GM10248 (cell line): ENCODE data around the gene MGRN1.

Source experiments
- CTCF ChIA-PET: fragments of 300-600 bp; sonication (Branson Sonifier 250); formaldehyde crosslinking; extraction: SDS; loops from one replicate; lab custom pipeline; 2021; ENCODE audit warnings: antibody characterized with exemption; lab: Yijun Ruan, JAX
- POLR2A ChIA-PET: fragments of 350-650 bp; sonication (Branson Sonifier 250); formaldehyde crosslinking; extraction: SDS; loops from one replicate; lab custom pipeline; 2020; ENCODE audit warnings: antibody characterized with exemption; lab: Yijun Ruan, JAX
- DNase-seq: peaks from one replicate; pipeline ENCODE4 v3.0.0; 2012; ENCODE audit errors: extremely low spot score
- TF ChIP-seq, protein P1 (sequence below): IDR thresholded peaks from 2 replicates; pipeline ENCODE4 v1.5.1; 2012; ENCODE audit warnings: mild to moderate bottlenecking, low read depth; ENCODE audit errors: extremely low read depth, missing control alignments, control extremely low read depth

The MGRN1 gene

DNA sequence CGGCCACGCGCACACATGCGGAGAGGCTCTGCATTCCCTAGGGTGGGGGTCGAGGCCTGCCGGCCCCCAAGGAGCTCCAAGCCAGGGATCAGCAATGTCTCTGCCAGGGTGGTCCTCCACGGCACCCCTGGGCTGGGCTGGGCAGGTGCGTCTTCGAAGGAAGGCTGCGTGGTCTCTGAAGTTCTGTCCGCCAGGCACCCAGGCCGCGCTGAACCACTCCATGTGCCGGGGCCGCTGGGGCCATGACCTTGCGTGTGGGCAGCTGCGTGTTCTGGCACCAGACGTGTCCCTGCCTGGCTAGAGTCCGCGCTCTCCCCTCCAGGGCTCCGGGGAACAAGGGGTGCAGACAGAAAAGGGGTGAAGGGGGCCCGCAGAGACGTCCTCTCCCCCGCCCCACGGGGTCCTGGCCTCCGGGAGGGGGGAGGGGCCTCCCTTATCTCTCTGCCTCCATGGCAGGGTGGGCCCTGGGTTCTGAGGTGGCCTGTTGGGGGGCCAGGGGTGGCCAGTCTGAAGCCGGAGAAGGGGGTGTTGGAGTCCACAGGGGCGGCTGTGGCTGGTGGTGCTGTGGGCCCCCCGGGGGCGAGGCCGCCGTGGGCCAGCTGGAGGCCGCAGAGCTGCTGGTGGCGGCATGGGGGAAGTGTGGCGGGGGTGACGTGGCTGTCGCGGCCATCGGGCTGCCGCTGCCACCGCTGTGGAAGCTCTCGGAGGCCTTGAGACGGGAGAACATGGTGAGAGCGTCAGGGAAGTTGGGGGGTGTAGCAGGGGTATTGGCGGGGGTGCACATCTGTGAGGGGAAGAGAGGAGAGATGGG lies 15.2 kb upstream of the MGRN1 start:
- CTCF ChIA-PET, result interaction anchor here (8.7 kb wide), 1 partner anchor 16 kb away, joined by 60 read pairs; the partner anchor contains the start of gene MGRN1

DNA sequence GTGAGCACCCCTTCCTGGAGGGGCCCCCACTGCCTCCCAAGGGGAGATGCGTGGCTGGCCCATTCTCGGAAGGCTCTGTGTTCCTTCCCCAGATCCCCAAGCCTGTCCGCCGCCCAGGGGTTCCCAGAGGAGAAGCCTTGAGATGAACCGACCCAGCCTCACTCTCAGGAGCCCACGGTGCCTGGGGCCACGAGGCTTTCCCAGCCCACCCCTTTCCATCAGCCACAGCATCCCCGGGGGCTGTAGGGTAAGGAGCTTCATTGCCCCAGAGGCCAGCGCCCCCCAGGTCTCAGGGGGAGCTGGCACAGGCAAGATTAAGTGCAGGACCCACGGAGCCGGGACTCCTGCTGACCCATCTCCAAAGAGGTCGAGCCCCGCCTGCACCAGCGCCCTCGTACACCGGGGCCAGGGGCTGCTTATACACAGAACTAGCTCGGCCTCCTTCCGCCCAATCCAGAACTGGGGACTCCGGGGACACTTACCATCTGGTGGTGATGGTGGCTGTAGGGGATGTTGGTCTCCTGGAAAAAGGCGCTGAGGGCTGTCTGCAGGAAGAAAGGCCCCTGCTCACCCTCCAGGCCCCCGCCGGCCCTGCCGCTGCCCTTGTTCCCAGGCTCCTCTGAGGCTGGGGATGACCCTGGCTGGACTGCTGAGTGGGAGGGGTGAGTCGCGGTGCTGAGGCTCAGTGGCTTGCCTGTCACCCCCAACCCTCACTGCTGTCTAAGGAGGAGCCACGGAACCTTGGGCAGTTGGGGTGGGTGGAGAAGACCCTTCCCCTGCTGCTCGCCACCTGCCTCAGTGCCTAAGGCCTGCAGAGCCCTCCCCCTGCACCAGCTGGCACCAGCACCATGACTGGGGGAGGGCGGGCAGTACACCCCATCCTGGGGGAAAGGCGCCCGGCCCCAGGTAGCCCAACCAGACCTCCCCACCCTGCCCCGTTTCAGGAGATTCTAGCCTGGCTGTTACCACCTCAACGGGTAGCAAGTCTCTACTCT lies 14.3 kb upstream of the MGRN1 start:
- ChIA-PET POLR2A (no interaction called here), CTCF (interaction anchor here (8.7 kb wide), 1 partner anchor 15 kb away, joined by 60 read pairs; the partner anchor contains the start of gene MGRN1)
- no peak for DNase-seq
- TF ChIP-seq, protein P1, sequence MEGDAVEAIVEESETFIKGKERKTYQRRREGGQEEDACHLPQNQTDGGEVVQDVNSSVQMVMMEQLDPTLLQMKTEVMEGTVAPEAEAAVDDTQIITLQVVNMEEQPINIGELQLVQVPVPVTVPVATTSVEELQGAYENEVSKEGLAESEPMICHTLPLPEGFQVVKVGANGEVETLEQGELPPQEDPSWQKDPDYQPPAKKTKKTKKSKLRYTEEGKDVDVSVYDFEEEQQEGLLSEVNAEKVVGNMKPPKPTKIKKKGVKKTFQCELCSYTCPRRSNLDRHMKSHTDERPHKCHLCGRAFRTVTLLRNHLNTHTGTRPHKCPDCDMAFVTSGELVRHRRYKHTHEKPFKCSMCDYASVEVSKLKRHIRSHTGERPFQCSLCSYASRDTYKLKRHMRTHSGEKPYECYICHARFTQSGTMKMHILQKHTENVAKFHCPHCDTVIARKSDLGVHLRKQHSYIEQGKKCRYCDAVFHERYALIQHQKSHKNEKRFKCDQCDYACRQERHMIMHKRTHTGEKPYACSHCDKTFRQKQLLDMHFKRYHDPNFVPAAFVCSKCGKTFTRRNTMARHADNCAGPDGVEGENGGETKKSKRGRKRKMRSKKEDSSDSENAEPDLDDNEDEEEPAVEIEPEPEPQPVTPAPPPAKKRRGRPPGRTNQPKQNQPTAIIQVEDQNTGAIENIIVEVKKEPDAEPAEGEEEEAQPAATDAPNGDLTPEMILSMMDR, result no peak

More for the DNA sequence above, 15.2 kb upstream of the MGRN1 start:
- POLR2A ChIA-PET, result no interaction called here
- TF ChIP-seq, protein P1, result no peak
- DNase-seq, result no peak

DNA sequence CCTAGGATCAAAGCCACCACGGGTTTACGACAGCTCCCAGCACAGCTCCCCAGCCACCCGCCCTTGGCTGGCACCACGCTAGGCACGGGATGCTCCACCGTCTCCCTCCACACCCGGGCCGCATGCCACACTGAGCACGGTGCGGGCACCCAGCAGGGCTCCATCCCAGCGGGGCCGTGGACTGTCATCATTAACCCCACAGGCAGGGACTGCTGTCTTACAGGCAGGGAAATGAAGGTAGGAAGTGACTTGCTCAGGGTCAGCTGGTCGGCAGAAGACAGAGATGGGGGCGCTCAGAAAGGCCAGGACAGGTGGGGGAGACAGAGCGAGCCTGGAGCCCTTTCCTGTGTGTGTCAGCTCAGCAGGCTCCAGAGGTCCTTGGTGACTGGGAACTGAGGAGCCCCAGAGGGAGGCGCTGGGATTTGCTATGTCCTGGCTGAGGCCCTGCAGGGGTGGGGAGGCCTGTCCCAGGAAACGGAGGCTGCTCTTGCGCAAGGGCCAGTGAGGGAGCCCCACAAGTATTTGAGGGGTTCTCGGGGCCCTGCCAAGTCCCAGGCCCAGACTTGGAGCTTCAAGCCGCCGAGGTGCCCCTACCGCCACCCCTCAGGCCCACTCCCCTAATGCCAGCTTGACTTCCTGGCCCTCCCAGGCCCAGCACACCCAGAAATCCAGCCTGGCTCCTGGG lies 13.1 kb upstream of the MGRN1 start:
- ChIA-PET CTCF (interaction anchor here (8.7 kb wide), 1 partner anchor 14 kb away, joined by 60 read pairs; the partner anchor contains the start of gene MGRN1), POLR2A (interaction anchor here (0.5 kb wide), 1 partner anchor 197 kb away, joined by 3 read pairs; no protein-coding TSS in a partner anchor)
- DNase-seq, result no peak
- TF ChIP-seq, protein P1, result no peak

DNA sequence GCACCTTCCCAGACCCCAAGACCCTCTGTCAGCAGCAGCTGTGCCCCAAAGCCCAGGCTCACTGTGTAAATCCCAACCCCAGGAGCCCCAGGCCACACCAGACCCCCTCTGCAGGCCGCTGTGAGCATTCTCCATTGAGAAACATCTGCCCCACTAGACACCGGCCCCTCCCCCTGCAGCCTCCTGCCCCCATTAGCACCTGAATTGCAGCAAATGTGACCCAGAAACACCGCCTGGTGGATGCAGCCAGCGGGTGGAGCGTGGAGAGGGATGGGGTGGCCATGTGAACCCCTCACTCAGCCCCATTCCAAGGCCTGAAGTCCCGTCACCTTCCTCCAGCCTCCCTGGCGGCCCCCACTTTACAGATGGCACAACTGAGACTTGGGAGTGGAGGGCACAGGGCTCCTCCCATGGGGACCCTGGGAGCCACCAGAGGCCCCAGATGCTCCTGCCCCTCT lies 12.1 kb upstream of the MGRN1 start:
- no peak for DNase-seq
- TF ChIP-seq, protein P1, result no peak
- ChIA-PET CTCF (interaction anchor here (8.7 kb wide), 1 partner anchor 13 kb away, joined by 60 read pairs; the partner anchor contains the start of gene MGRN1), POLR2A (no interaction called here)

DNA sequence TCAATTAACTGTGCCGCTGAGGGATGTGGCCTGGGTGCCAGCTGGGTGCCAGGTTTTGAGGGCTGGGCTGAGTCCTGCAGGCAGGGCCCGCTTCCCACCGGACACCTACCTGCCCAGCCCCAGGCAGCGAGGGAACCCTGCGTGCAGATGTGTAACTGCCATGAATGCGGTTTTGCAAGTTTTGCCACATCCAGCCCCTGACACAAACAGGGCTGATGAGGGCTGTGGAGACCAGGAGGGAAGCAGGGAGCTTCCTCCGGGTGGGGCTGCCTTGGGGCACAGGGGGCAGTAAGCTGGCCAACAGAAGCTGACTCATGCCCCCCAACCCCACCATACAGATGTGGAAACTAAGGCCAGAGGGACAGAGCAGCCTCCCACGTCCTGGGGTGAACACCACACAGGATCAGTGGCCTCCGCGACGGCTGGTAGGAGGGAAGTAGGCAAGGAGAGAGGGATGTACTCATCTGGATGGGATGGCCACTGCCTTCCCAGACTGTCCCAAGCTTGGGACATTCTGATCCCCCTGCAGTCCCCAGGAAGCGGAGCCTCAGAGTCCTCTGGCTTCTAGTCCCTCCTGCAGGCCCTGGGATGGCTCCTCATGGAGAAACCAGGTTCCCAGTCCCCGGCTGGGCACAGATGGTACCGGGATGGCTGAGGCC lies 11.5 kb upstream of the MGRN1 start:
- CTCF ChIA-PET, result interaction anchor here (1.0 to 8.7 kb wide), 2 partner anchors 12 to 18 kb away, joined by 3 to 60 read pairs; partner anchors contain the start of gene MGRN1
- POLR2A ChIA-PET, result no interaction called here

More for the DNA sequence above, 11.5 kb upstream of the MGRN1 start:
- no peak for DNase-seq
- TF ChIP-seq, protein P1, result no peak
